ENCODE measurements around the gene DYDC2.

The DYDC2 gene

DNA sequence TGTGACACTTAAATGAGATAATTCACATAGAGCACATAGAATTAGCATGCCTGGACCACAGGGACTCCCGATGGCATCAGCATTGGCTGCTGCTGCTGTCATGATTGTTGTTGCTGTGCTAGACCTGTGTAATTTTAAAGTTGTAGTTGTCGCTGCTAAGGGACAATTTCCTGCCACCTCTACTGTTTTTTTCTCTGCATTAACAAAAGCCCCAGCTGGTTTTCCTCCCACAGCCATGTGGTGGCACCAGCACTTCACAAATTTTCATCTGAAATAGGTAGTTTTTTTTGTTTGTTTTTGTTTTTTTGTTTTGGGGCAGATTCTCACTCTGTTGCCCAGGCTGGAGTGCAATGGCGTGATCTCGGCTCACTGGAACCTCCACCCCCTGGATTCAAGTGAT, 26.4 kb downstream of the DYDC2 start:
- Histone ChIP-seq H2AFZ (ENCODE audit: low read length) (peak overlapping the region; percentile 81), H3K4me3 (ENCODE audit: low read length, poor library complexity, severe bottlenecking) (peak overlapping the region; percentile 48)

DNA sequence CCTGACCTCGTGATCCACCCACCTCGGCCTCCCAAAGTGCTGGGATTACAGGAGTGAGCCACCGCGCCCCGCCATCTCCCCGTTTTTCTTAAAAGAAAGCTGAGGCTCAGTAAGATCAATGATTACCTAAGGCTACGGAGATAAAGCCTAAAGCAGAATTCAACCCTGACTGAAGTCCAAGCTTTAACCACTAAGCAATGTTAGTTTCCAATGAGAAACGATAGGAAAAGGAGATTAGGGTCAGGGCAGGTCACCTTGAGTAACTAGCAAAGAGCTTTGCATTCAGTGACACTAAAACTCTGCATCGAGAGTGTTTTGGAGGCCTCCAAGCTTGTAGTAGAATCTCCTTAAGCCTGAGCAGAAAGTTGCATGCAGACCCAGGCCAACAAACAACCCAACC, 34.2 kb downstream of the DYDC2 start:
- no peaks in the 10 kb centered on the region for H3F3A ChIP-seq (ENCODE audit: low read depth)
- H3K9ac ChIP-seq (ENCODE audit: low read depth, low read length, poor library complexity, severe bottlenecking), result no peak overlapping the region
- no peak for TF ChIP-seq EZH2phosphoT487 (IDR thresholded peaks at IDR 0.05; ENCODE audit: borderline replicate concordance)
- TF ChIP-seq, protein P1, sequence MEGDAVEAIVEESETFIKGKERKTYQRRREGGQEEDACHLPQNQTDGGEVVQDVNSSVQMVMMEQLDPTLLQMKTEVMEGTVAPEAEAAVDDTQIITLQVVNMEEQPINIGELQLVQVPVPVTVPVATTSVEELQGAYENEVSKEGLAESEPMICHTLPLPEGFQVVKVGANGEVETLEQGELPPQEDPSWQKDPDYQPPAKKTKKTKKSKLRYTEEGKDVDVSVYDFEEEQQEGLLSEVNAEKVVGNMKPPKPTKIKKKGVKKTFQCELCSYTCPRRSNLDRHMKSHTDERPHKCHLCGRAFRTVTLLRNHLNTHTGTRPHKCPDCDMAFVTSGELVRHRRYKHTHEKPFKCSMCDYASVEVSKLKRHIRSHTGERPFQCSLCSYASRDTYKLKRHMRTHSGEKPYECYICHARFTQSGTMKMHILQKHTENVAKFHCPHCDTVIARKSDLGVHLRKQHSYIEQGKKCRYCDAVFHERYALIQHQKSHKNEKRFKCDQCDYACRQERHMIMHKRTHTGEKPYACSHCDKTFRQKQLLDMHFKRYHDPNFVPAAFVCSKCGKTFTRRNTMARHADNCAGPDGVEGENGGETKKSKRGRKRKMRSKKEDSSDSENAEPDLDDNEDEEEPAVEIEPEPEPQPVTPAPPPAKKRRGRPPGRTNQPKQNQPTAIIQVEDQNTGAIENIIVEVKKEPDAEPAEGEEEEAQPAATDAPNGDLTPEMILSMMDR (conservative IDR thresholded peaks at IDR 0.05; ENCODE audit: low read length), result no peak
- H3K9me2 ChIP-seq (replicated peaks; ENCODE audit: low read depth, low read length), result no peaks in the 10 kb centered on the region
- no peaks in the 10 kb centered on the region for H3K9me3 ChIP-seq (ENCODE audit: insufficient read depth, low read depth, low read length)
- no peaks in the 10 kb centered on the region for H3K27me3 ChIP-seq (ENCODE audit: insufficient read depth, low read length, poor library complexity, severe bottlenecking)
- H2AFZ ChIP-seq (ENCODE audit: low read length), result no peak overlapping the region
- H3K4me3 ChIP-seq (ENCODE audit: low read length, poor library complexity, severe bottlenecking), result no peak overlapping the region
- no peaks in the 10 kb centered on the region for H3K36me3 ChIP-seq (ENCODE audit: insufficient read depth, low read length)
- no peaks in the 10 kb centered on the region for H3K4me1 ChIP-seq (ENCODE audit: insufficient read depth, low read length, poor library complexity, severe bottlenecking)
- H3K79me2 ChIP-seq (ENCODE audit: insufficient read depth, low read length), result no peaks in the 10 kb centered on the region
- H3K4me2 ChIP-seq (ENCODE audit: low read depth, low read length, poor library complexity, severe bottlenecking), result no peak overlapping the region
- H4K20me1 ChIP-seq (ENCODE audit: insufficient read depth, low read length, poor library complexity, severe bottlenecking), result no peaks in the 10 kb centered on the region

More for the DNA sequence above, 26.4 kb downstream of the DYDC2 start:
- TF ChIP-seq, protein P1 (conservative IDR thresholded peaks at IDR 0.05; ENCODE audit: low read length), result peak; percentile 73
- TF ChIP-seq EZH2phosphoT487 (IDR thresholded peaks at IDR 0.05; ENCODE audit: borderline replicate concordance), result no peak
- Histone ChIP-seq H3K4me2 (ENCODE audit: low read depth, low read length, poor library complexity, severe bottlenecking) (peak overlapping the region; percentile 61), H3K9ac (ENCODE audit: low read depth, low read length, poor library complexity, severe bottlenecking) (no peak overlapping the region), H3K27me3 (ENCODE audit: insufficient read depth, low read length, poor library complexity, severe bottlenecking) (no peaks in the 10 kb centered on the region), H3K4me1 (ENCODE audit: insufficient read depth, low read length, poor library complexity, severe bottlenecking) (peaks cover 3% of the 10 kb centered on the region), H4K20me1 (ENCODE audit: insufficient read depth, low read length, poor library complexity, severe bottlenecking) (no peaks in the 10 kb centered on the region), H3K9me3 (ENCODE audit: insufficient read depth, low read depth, low read length) (no peaks in the 10 kb centered on the region), H3K36me3 (ENCODE audit: insufficient read depth, low read length) (no peaks in the 10 kb centered on the region), H3K79me2 (ENCODE audit: insufficient read depth, low read length) (no peaks in the 10 kb centered on the region), H3K9me2 (replicated peaks; ENCODE audit: low read depth, low read length) (no peaks in the 10 kb centered on the region), H3F3A (ENCODE audit: low read depth) (no peaks in the 10 kb centered on the region)

DNA sequence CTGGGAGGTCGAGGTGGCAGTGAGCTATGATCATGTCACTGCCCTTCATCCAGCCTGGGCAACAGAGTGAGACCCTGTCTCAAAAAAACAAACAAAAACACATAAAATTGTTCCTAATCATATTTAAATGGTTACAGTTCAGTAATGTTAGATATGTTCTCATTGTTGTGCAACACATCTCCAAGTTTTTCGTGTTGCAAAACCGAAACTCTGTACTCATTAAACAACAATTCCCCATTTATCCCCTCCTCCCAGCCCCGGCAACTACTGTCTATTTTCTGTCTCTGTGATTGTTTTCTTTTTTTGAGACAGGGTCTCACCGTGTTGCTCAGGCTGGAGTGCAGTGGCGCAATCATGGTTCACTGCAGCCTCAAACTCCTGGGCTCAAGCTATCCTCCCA, 35.7 kb downstream of the DYDC2 start:
- no peaks in the 10 kb centered on the region for H3K36me3 ChIP-seq (ENCODE audit: insufficient read depth, low read length)
- H3K9me2 ChIP-seq (replicated peaks; ENCODE audit: low read depth, low read length), result no peaks in the 10 kb centered on the region
- H3K9ac ChIP-seq (ENCODE audit: low read depth, low read length, poor library complexity, severe bottlenecking), result no peak overlapping the region
- no peaks in the 10 kb centered on the region for H3K9me3 ChIP-seq (ENCODE audit: insufficient read depth, low read depth, low read length)
- H3K27me3 ChIP-seq (ENCODE audit: insufficient read depth, low read length, poor library complexity, severe bottlenecking), result no peaks in the 10 kb centered on the region
- no peaks in the 10 kb centered on the region for H3F3A ChIP-seq (ENCODE audit: low read depth)
- H4K20me1 ChIP-seq (ENCODE audit: insufficient read depth, low read length, poor library complexity, severe bottlenecking), result no peaks in the 10 kb centered on the region
- no peak overlapping the region for H3K4me2 ChIP-seq (ENCODE audit: low read depth, low read length, poor library complexity, severe bottlenecking)
- H2AFZ ChIP-seq (ENCODE audit: low read length), result no peak overlapping the region
- no peaks in the 10 kb centered on the region for H3K79me2 ChIP-seq (ENCODE audit: insufficient read depth, low read length)
- H3K4me1 ChIP-seq (ENCODE audit: insufficient read depth, low read length, poor library complexity, severe bottlenecking), result no peaks in the 10 kb centered on the region
- TF ChIP-seq, protein P1 (conservative IDR thresholded peaks at IDR 0.05; ENCODE audit: low read length), result no peak
- TF ChIP-seq EZH2phosphoT487 (IDR thresholded peaks at IDR 0.05; ENCODE audit: borderline replicate concordance), result no peak
- no peak overlapping the region for H3K4me3 ChIP-seq (ENCODE audit: low read length, poor library complexity, severe bottlenecking)

Measured in Loucy (cell line).